HG03280 (cell line): ENCODE results near the gene EHMT1.

Experiments used
- ATAC-seq: cut with Tn5 transposase; IDR thresholded peaks from one replicate; pipeline ENCODE4 v1.9.1; 2021; ENCODE audit warnings: mild to moderate bottlenecking, moderate library complexity; ENCODE audit not compliant: unreplicated experiment

The EHMT1 gene

DNA sequence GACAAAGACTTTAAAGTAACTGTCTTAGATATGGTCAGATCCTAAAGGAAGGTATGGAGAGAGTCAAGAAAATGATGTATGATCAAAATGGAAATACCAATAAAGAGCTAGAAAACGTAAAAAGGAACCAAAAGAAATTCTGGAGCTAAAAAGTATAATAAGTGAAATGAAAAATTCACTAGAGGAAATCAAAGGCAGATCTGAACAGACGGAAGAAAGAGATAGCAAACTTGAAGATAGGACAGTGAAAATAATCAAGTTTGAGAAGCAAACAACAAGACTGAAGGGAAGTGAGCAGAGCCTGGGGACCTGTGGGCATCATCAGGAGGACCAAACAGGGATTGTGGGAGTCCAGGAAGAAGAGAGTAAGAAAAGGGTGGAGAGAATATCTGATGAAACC is 115.4 kb downstream of the EHMT1 start:
- ATAC-seq, result no peak

DNA sequence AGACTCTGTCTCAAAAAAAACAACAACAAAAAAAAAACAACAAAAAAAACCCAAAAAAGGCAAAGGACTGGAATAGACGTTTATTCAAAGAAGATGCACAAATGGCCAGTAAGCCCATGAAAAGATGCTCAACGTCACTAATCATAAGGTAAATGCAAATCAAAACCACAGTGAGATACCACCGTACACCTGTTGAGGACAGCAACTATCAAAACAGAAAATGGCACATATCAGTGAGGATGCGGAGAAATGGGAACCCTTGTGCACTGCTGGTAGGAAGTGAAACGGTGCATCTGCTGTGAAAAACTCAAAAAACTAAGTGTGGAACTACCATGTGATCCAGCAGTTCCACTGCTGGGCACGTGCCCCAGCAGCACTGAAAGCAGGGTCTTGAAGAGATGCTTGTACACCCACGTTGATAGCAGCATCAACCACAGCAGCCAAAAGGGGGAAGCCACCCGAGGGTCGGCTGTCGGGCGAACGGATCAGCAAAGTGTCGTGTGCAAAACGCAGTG is 119.4 kb downstream of the EHMT1 start:
- ATAC-seq, result peak; percentile 91

DNA sequence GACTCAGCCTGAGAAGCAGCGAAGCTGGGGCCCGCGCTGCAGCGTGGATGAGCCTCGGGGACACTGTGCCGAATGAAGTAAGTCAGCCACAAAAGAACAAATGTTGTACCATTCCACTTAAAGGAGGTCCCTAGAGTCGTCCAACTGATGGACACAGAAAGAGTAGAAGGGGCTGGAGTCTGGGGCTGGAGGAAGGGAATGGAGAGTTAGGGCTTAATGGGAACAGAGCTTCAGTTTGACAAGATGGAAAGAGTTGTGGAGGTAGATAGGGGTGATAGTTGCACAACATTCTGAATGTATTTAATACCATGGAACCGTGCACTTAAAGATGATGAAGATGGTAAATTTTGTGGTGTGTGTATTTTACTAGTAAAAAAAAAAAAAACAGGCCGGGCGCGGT is 119.9 kb downstream of the EHMT1 start:
- no peak for ATAC-seq

DNA sequence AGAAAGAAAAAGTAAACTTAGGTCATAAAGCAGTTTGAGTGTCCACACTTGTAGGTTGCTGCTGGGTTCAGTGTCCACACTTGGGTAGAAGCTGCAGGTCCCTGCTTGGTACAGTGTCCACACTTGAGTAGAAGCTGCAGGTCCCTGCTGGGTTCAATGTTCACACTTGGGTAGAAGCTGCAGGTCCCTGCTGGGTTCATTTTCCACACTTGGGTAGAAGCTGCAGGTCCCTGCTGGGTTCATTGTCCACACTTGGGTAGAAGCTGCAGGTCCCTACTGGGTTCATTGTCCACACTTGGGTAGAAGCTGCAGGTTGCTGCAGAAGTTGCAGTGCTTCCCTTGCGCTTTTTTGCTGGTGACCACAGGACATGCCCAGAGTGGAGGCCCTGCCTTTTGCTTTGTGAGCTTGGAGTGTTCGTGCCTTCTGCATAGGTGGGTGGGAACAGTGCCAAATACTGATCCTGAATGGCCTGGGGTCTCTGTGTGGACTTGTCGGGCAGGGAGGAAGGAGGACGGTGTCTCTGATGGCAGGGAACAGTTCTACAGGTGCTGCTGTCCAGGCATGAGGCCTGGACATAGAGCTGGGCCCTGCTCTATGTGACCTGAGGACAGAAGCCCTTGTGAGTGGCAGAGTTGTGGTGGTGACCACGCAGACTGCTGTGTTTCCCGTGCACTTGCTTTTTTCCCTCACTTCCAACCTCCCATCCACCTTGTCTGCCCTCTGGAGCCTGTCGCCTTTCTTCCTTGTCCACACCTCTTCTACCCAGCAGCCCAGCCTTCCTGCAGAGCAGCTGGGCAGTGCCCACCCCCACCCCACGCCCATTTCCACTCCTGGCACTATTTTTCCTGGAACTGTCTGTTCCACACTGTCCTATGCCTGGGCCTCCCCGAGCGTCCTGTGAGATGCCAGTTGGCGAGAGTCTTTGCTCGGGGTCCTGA is 120.8 kb downstream of the EHMT1 start:
- no peak for ATAC-seq

DNA sequence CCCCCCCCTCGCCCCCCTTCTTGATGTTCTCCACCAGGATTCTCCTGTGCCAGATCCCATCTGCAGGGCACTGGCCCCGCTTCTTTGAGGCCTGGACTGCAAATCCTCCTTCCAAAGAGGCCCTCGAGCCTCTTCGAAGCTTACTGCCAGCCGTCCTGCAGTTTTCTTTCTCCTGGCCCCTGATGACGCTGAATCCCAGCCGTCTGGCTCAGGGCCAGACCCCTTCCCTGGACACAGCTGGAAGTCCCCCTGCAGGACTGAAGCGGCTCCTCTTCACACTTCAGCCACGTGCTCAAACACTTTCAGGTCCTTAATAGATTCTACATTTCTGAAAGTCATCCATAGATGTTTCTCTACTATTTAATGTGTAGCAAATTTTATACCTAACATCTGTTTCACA is 121.5 kb downstream of the EHMT1 start:
- ATAC-seq, result no peak

DNA sequence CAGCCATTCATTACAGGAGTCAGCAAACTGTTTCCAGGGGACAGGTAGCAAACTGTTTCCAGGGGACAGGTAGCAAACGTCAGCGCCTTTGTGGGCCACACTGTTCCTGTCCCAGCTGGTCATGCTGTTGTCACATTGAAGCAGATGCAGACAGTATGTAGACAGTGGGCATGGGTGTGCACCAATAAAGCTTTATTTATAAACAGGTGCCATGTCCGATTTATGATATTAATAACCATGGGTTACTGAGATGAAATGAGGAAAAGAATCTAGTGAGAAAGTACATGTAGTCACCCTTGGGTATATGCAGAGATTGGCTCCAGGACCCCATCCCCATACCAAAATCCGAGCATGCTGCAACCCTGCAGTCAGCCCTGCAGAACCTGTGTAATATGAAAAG is 122.5 kb downstream of the EHMT1 start:
- no peak for ATAC-seq

DNA sequence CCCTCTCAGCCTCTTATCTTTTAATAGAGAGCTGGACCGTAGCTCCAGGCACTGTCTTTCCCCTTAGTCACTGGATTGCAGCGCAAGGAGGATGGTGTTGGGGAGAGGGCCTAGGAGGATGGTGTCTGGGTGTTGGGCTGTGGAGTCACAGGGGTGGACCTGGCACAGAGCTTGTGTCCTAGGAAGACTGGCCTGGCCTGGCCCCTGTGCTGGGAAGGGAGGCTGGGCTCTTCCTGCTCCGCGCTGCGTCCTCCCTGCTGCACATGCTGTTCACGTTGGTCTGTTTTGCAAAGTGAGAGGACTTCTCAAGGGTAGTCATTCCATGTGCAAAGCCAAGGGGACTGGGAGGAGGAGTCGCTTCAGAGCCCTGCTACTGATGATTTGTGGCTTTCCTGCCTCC is 123.9 kb downstream of the EHMT1 start:
- ATAC-seq, result no peak

DNA sequence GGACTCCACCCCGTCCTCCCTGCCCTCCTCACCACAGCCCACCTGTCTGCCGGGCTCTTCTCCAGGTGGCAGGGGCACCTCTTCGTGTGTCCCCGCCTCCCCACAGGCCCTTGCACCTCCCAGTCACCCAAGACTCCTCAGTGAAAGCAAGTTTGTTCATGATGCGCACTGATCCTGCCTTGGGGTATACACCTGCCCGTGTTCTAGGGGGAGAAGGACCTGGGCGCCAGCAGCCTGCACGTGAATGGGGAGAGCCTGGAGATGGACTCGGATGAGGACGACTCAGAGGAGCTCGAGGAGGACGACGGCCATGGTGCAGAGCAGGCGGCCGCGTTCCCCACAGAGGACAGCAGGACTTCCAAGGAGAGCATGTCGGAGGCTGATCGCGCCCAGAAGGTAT is 124.9 kb downstream of the EHMT1 start:
- ATAC-seq, result no peak

DNA sequence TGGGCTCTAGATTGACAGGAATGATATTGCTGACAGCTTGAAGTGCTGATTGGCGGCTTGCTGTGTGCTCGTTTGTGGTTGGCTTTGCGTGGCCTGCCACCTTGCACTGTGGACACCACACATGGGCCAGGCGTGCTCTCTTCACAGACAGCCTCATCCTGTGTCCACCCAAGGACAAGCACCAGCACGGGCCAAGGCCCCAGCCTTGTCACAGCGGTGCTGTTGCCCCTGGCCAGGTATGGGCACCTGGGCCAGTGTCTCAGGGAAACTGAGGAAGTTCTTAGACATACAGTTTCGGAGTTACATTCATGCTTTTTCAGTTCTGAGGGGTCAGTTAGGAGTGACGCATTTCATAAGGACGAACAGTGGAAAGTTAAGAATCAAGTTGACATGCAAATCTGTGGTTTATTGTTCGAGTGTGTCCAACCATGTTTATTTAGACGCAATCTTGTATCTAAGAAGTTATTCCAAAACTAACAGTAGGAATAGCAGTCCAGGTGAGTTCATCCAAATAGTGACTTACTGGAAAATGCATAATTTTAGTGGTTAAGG is 125.9 kb downstream of the EHMT1 start:
- peak; percentile 48 for ATAC-seq

DNA sequence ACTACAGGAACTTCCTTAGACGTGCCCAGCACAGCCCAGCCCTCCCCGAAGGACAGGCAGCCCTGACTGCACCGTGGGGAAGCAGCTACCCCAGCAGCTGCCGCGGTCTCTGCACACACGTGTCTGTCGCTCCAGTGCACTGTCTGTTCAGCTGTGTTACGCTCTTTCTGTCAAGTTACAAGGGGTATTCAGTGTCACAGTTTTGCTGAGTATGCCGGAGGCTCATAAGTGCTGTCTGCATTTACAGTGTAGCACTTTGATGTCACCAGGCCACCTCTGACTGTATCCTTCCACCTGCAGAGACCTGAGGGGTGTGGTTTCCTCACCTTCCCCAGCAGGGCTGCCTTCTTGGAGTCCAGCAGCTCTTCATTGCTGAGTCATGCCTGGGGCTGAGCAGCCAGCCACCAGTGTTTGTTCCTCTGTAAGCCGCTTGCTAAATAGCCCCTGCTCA is 126.8 kb downstream of the EHMT1 start:
- peak; percentile 64 for ATAC-seq

DNA sequence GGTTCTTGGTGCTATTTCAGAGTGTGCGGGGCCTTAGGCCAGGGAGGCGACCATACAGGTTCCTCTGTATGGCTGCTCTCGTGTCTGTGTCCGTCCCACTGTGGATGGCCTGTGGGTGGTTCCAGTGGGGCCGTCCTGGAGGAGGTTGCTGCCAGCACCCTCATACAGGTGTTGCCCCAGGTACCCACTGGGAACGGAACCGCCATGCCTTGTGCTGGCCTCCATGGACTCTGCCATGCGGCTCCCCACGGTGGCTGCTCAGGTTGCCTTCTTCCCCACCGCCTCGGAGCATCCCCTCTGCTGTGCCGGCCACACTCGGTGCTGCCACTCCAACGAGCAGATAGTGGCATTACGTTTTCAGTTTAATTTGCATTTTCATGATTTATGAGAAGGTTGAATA is 129.5 kb downstream of the EHMT1 start:
- no peak for ATAC-seq

DNA sequence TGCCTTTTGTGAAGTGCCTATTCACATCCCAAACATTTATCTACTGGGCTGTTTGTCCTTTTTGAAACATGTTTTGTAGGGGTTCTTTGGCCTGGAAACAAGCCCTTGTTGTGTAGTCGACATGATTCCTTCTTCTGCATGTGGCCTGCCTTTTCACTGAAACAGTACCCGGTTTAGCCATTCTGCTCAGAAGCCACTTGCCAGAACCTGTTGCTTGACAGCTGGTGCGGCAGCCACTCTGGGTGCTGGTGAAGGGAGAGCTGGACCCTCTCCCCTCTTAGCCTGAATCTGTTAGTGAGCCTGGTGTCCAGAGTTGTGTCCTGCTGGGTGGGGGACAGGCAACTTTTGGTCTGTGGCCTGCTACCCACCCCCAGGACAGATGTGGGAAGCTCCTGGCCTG is 129.9 kb downstream of the EHMT1 start:
- ATAC-seq, result no peak

DNA sequence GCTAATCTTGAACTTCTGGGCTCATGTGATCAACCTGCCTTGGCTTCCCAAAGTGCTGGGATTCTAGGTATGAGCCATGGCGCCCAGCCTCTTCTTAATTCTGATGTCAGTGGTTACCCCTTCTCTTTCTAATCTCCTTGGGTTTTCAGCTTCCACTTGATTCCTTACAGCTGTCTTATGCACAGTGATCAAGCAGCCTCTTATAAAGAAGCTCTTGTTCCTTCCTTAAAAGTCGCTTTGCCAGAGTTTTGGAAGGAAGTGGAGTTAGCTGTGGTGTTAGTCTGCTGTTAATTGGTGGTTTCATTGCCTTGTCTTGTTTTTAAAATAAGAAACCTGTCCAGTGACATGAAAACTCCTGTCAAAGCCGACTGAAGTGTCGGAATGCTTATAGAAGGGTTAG is 130.7 kb downstream of the EHMT1 start:
- ATAC-seq, result no peak

DNA sequence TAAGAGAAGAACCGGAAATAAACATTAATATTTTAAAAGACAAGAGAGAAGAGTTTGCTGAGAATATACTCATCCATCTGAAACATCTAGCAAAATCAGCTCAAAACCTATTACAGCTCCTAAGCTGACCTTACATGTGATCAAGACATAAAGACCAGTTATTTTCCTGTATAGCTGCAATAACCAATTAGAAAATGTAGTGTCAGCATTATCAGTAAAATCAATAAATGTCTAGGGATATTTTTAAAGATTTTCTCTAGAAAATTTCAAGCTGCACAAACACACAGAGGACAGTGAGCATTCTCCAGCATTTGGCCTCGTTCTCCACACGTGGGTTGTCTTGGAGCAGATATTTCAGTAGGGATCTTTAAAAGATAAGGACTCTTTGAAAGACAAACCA is 131.2 kb downstream of the EHMT1 start:
- no peak for ATAC-seq

DNA sequence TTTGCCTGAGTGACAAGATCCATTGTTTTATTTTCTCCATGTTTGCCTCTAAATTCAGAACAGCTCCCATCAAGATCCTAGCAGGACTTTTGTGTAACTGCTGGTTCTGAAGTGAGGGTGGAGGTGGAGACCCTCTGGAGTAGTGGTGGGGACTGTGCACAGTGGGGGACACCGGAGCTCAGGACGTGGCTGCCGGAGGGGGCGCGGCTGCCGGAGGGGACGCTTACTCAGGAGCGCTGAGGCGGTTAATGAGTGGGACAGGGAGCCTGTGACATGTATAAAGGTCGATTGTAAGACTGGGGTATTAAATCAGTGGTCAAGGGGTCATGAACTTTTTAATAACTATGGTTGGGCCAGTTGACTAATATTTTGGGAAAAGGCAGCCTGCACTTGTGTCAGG is 131.8 kb downstream of the EHMT1 start:
- ATAC-seq, result no peak

DNA sequence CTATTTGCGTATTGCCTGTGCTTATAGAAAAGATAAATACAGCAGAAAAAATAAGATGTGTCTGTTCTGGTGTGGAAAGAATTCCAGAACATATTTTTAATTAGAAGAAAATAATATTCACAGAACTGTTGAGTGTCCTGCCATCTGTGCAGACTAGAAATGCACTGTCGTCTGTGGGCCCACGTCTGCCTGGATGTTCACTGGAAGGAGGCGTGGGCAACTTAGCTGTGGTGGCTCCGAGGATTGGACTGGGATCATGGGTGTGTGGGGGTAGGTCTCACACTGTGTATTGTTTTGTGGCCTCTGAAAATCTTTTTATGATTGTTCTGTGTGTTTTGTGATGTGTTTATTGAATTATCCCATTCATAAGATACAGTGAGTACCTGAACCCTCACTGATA is 132.8 kb downstream of the EHMT1 start:
- no peak for ATAC-seq

DNA sequence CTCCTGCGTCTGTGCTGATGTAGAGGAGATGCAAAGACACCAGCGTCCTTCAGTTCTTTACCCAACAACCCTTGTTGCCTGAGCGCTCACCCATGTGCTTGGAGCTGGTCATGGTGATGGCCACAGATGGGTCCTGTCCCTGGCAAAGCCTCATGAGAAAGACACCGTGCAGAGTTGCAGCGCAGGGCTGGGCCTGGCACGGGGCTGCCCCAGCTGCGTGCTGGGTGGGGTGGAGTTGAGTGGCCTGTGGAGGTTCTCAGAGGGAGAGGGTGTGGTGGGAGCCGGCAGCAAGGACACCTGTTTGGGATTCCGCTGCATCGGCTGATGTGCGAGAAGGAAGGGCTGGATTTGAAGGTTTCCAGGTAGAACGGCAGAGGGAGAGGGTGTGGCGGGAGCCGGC is 133.6 kb downstream of the EHMT1 start:
- ATAC-seq, result no peak

DNA sequence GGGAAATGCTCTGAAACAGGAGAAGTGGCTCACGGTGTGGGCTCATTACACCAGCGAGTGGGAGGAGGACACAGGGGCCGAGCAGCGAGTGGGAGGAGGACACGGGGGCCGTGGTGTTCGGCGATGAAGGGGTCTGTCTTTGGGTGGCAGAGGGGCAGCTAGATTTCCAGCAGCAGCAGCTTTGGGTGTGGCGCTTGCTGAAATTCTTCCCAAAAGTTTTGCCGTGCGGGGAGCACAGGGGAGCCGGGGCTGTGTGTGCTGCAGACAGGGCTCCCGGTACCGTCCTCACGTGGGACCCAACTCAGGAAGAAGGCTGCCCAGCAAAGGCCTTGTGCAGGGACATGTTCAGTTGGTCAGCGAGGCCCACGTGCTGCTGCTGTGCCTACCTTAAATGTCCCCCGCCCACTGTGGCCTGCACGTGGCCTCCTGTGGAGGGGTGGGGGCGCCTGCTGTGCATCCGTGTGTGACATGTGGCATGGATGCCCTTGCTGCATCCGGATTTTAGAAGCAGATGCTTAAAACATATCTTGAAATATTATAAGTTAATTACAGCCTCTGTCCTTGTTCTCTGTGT is 134.5 kb downstream of the EHMT1 start:
- ATAC-seq, result no peak

DNA sequence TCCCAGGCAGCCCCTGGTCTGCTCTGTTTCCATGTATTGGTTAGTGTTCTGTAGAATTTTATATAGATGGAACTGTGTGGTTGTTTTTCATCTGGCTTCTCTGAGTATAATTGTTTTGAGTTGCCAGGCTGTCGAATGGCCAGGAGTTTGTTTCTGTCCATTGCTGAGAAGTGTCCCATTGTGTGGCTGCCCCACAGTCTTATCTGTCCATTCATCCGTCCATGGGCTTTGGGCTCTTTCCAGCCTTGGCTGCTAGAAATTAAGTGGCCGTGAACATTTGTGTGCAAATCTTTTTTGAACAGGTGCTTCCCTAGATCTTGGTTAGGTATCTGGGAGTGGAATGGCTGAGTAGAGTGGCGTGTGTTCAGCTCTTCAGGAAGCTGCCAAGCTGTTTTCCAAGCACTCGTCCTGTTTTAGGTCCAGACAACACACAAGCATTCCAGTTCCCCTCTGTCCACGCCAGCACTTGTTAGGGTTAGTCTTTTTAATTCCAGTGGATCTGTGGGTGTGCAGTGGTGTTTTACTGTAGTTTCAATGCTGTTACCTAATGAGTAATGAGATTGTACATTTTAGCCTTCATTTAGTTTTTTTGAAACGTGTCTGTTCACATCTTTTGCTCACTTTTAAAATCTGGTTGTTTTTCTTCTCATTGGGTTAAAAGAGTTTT is 136.6 kb downstream of the EHMT1 start:
- no peak for ATAC-seq

DNA sequence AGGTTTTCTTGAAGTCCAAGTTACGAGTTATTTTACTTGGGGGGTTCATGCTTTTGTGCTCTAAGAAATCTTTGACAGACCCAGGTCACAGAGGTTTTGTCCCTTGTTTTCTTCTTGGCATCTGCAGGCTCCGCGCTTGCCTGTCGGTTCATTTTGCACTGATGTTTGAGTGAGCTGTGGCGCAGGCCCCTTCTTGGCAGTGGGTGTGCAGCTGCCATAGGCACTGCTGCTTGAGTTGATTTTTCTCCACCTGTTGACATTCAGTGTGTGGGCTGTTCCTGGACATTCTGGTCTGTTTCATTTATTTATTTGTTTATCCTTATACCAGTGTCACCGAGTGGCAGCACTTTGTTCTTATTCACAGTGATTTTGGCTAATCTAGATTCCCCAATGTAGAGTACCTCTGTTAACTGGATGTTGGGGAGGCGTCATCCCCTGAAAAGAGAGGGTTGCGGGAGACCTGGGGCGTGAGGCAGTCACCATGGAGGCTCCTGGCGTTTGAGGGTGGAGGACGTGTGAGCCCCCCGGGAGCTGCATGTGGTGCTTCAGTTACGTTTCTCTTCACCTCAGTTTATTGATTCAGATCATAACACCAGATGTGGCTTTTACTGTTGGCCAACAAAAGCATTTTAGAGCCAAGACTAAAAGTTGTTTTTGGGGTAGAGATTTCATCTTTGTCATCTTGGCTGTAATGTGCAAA is 137.4 kb downstream of the EHMT1 start:
- ATAC-seq, result no peak

DNA sequence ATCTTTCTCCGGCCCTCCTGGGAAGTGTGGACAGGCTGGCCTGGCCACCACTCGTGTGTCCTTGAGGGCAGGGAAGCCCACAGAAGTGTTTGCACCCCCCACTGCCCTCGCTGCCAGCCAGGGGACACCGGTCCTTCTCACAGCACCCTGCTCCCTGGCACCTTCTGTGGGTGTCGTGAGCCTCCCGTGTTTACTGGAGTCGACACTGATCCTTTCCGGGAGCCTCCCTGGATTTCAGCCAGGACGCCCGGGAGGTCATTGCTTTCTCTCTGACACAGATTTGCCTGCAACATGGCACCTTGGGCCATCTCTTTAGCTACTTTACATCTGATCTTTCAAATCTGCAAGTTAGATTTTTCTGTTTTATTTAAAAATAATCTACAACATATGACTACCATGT is 138.3 kb downstream of the EHMT1 start:
- no peak for ATAC-seq
